Karpas-422 (cell line): ENCODE results near the gene FZD7. TPM values are rescaled to one million over a fixed set of nuclear protein-coding genes. Genes with fewer than 3 reads are reported as not detected.

ENCODE experiments used
- DNase-seq: peaks from one replicate; pipeline ENCODE4 v3.0.0-alpha.2; 2015
- H2AFZ ChIP-seq: fragments of 200-600 bp; sonication (generic); 2 replicates; pipeline ENCODE4 v1.6.1; 2014; ENCODE audit warnings: antibody characterized with exemption, low read length, mixed read lengths
- H3K27ac ChIP-seq: fragments of 200-600 bp; sonication (generic); 2 replicates; pipeline ENCODE4 v1.5.1; 2014; ENCODE audit warnings: mild to moderate bottlenecking, low read length, moderate library complexity
- H3K27me3 ChIP-seq: fragments of 200-600 bp; sonication (generic); 2 replicates; pipeline ENCODE4 v1.6.1; 2014; ENCODE audit warnings: low read length, mixed read lengths
- H3K36me3 ChIP-seq: fragments of 200-600 bp; sonication (generic); 2 replicates; pipeline ENCODE4 v1.6.1; 2014; ENCODE audit warnings: low read length, mixed read lengths; ENCODE audit not compliant: insufficient read depth
- H3K4me1 ChIP-seq: fragments of 200-600 bp; sonication (generic); 2 replicates; pipeline ENCODE4 v1.6.1; 2014; ENCODE audit warnings: mild to moderate bottlenecking, low read length, mixed read lengths
- H3K4me2 ChIP-seq: fragments of 200-600 bp; sonication (generic); 2 replicates; pipeline ENCODE4 v1.6.1; 2014; ENCODE audit warnings: low read length, low read depth, mild to moderate bottlenecking; ENCODE audit not compliant: poor library complexity, severe bottlenecking
- H3K4me3 ChIP-seq: fragments of 200-600 bp; sonication (generic); 2 replicates; pipeline ENCODE4 v1.5.1; 2014; ENCODE audit warnings: mild to moderate bottlenecking, antibody characterized with exemption, low read length, mixed read lengths
- H3K79me2 ChIP-seq: fragments of 200-600 bp; sonication (generic); 2 replicates; pipeline ENCODE4 v1.6.1; 2014; ENCODE audit warnings: mild to moderate bottlenecking, low read length, mixed read lengths
- H3K9ac ChIP-seq: fragments of 200-600 bp; sonication (generic); 2 replicates; pipeline ENCODE4 v1.6.0; 2014; ENCODE audit warnings: low read length
- H3K9me2 ChIP-seq: fragments of 200-600 bp; sonication (generic), shearing (Covaris generic); replicated peaks from 2 replicates; pipeline ENCODE4 v1.6.0; 2014; ENCODE audit warnings: mild to moderate bottlenecking, low read length, moderate library complexity; ENCODE audit not compliant: insufficient read depth
- H3K9me3 ChIP-seq: fragments of 300-700, 200-600 bp; sonication (generic); 2 replicates; pipeline ENCODE4 v1.6.1; 2014; ENCODE audit warnings: low read length, mixed read lengths
- H4K20me1 ChIP-seq: fragments of 200-600 bp; sonication (generic); 2 replicates; pipeline ENCODE4 v1.6.1; 2014; ENCODE audit warnings: mild to moderate bottlenecking, antibody characterized with exemption, low read length, low read depth; ENCODE audit not compliant: insufficient read depth
- total RNA-seq: library from RNA; depleted of rRNA; stranded (reverse); fragments of >200 nt; shearing (Covaris generic); gene quantifications from 2 replicates; pipeline ENCODE4 v1.2.3, GENCODE V29; 2014; ENCODE audit warnings: low replicate concordance

FZD7 gene
- total RNA-seq, 1 experiment from 2014 or later = 10.2 TPM

GRCh38 chr2:202036601-202037037 lies 3.0 kb downstream of the FZD7 start:
- no peak overlapping the region for H3K9ac ChIP-seq
- H3K9me2 ChIP-seq = no peaks in the 10 kb centered on the region

GRCh38 chr2:202037086-202037485 lies 3.4 kb downstream of the FZD7 start:
- Histone ChIP-seq H3K27me3 (no peaks in the 10 kb centered on the region), H3K27ac (no peak overlapping the region), H3K9ac (no peak overlapping the region)

More at GRCh38 chr2:202036601-202037037, 3.0 kb downstream of the FZD7 start:
- DNase-seq = no peak
- peaks cover 47% of the 10 kb centered on the region for H3K4me1 ChIP-seq
- no peaks in the 10 kb centered on the region for H3K27me3 ChIP-seq
- H3K9me3 ChIP-seq = no peaks in the 10 kb centered on the region
- no peak overlapping the region for H3K27ac ChIP-seq
- no peaks in the 10 kb centered on the region; the same call in 1 of the 2 replicates for H4K20me1 ChIP-seq
- H3K36me3 ChIP-seq = no peaks in the 10 kb centered on the region
- H3K79me2 ChIP-seq = no peaks in the 10 kb centered on the region
- H3K4me3 ChIP-seq = no peak overlapping the region
- no peak overlapping the region for H2AFZ ChIP-seq
- H3K4me2 ChIP-seq = no peak overlapping the region

GRCh38 chr2:202038471-202039277 lies 5.0 kb downstream of the FZD7 start:
- H3K4me1 ChIP-seq = peaks cover 36% of the 10 kb centered on the region
- no peak overlapping the region for H2AFZ ChIP-seq
- no peak overlapping the region for H3K4me3 ChIP-seq
- no peaks in the 10 kb centered on the region for H3K27me3 ChIP-seq
- H3K9me2 ChIP-seq = no peaks in the 10 kb centered on the region
- H3K4me2 ChIP-seq = no peak overlapping the region
- no peak overlapping the region for H3K9ac ChIP-seq
- no peaks in the 10 kb centered on the region for H3K79me2 ChIP-seq
- H4K20me1 ChIP-seq = no peaks in the 10 kb centered on the region; the same call in 1 of the 2 replicates
- no peak for DNase-seq
- no peaks in the 10 kb centered on the region for H3K36me3 ChIP-seq
- no peak overlapping the region for H3K27ac ChIP-seq
- H3K9me3 ChIP-seq = no peaks in the 10 kb centered on the region

More at GRCh38 chr2:202037086-202037485, 3.4 kb downstream of the FZD7 start:
- Histone ChIP-seq H2AFZ (no peak overlapping the region), H3K4me3 (no peak overlapping the region), H3K4me2 (peak overlapping the region; percentile 30), H3K4me1 (peaks cover 43% of the 10 kb centered on the region), H3K36me3 (no peaks in the 10 kb centered on the region), H3K9me3 (no peaks in the 10 kb centered on the region), H4K20me1 (no peaks in the 10 kb centered on the region; the same call in 1 of the 2 replicates), H3K79me2 (no peaks in the 10 kb centered on the region), H3K9me2 (no peaks in the 10 kb centered on the region)
- no peak for DNase-seq

DNA sequence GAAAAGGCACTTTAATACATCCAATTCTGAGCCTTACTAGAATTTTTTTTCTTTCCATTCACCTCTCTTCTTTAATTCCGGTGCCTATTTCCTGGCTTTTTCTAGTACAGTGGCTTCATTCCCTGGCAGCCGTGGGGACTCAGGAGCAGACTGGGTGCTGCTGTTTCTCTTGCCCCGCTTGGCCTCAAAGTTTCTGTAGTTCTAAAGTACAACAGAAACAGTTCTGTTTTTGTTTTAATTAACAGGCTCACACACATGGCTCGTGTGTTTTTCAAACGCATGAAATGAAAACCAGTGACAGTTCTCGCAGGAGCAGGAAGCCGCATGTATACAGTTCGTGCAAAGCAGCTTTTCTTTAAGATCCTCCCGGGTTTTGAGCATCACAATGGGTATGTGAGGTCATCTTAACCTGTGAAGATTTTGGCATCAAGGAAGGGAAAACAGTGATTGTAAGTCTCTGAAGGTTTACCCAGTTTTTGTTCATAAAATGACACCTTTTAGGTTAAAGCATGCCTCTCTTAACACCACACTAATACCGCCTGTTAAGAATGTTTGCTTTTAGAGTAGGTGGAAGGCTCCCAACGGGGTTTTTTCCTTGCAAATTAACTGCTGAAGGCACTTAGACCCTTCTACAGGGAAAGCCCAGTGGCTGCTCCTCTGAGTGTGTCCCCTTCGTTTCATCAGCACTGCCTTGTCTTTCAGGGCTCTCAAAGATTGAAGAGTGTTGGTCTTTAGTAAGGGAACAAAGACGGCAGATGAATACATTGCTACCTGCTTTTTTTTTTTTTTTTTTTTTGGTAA lies 5.8 kb downstream of the FZD7 start:
- Histone ChIP-seq H2AFZ (no peak overlapping the region), H3K27me3 (no peaks in the 10 kb centered on the region), H3K4me2 (peak overlapping the region; percentile 1)

DNA sequence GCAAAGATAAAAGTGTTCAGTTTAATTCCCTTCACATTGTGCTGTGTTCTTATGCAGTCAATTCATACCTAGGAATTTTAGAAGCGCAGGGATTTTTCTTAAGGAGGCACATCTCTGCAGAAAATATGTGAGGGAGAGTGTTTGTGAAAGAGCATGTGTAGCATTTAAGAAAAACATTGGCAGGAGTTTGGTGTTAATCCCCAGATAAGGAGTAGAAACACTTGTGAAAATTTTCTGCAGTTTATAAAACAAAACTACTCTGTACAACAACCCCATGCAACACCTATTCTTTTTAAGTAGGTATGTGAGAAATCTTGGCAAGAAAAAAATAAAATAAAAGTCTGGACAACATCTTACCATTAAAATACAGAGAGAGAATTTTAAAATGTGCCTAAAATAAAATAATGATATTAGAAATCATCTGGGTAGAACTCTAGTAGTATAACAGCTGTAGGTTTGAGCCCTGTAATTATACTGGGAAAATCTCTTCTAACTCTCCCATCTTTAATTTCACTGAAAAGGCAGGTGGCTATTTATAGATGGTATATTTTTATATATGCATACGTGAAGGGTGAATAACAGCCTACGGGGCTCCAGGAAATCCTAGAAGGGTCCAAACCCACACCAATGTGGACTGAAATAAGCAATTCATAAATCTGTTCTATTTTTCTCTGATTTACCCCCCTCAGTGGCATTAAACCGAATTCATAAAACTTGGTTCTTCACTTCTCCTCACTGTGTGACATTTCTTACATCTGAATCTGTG lies 6.6 kb downstream of the FZD7 start:
- Histone ChIP-seq H3K79me2 (no peaks in the 10 kb centered on the region), H3K9me2 (no peaks in the 10 kb centered on the region), H3K4me1 (peaks cover 30% of the 10 kb centered on the region), H2AFZ (no peak overlapping the region), H3K9ac (no peak overlapping the region), H3K9me3 (no peaks in the 10 kb centered on the region), H3K4me2 (no peak overlapping the region), H3K4me3 (no peak overlapping the region), H4K20me1 (no peaks in the 10 kb centered on the region), H3K36me3 (no peaks in the 10 kb centered on the region), H3K27me3 (no peaks in the 10 kb centered on the region), H3K27ac (no peak overlapping the region)
- no peak for DNase-seq

More for the DNA sequence above, 5.8 kb downstream of the FZD7 start:
- Histone ChIP-seq H3K4me3 (no peak overlapping the region), H3K9me2 (no peaks in the 10 kb centered on the region), H3K79me2 (no peaks in the 10 kb centered on the region), H3K27ac (no peak overlapping the region), H3K36me3 (no peaks in the 10 kb centered on the region), H4K20me1 (no peaks in the 10 kb centered on the region; the same call in 1 of the 2 replicates), H3K4me1 (peaks cover 36% of the 10 kb centered on the region), H3K9me3 (no peaks in the 10 kb centered on the region), H3K9ac (no peak overlapping the region)
- DNase-seq = no peak

DNA sequence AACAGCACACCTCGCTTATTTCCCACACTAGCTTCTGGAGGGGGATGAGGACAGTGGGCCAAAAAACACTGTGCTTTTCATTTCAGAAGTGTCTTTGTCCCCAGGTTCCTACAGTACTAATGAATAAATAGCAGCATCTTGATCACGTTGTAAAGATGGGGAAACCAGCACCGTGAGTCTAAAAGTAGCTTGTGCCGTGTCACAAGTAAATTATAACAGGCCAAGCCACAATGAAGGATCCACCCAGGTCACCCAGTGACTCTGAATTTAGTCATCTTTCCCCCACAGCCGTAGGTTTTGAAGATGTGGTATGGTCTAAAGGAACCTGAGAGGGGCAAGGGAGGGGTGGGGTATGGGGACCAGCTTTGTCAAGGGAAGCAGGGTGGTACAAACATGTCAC lies 8.8 kb downstream of the FZD7 start:
- Histone ChIP-seq H3K4me2 (no peak overlapping the region), H3K9me2 (no peaks in the 10 kb centered on the region), H3K79me2 (no peaks in the 10 kb centered on the region), H2AFZ (no peak overlapping the region), H3K9me3 (no peaks in the 10 kb centered on the region), H3K27me3 (no peaks in the 10 kb centered on the region), H3K4me1 (peaks cover 25% of the 10 kb centered on the region), H4K20me1 (no peaks in the 10 kb centered on the region), H3K36me3 (no peaks in the 10 kb centered on the region), H3K27ac (no peak overlapping the region), H3K9ac (no peak overlapping the region), H3K4me3 (no peak overlapping the region)
- DNase-seq = no peak

DNA sequence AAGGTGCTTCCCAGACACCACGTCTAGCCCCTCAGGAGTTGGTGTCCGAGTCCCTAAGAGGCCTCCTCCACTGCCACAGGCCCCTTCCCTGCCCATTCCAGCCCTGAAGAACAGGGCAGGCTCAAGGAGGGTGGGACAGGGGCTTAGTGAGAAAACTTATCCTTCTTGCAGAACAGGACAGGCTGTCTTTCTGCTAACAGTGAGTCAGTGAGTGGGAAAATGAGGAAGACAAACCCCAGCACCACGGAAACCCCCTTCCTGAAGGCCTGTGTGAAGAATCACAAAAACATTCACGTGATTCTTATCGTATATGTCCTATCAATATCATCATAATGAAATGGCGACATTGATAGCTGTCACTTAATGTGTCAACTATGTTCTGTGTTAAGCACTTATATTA lies 9.8 kb downstream of the FZD7 start:
- Histone ChIP-seq H3K27me3 (no peaks in the 10 kb centered on the region), H4K20me1 (no peaks in the 10 kb centered on the region), H3K79me2 (no peaks in the 10 kb centered on the region), H3K9ac (no peak overlapping the region), H2AFZ (no peak overlapping the region), H3K4me3 (no peak overlapping the region), H3K9me2 (no peaks in the 10 kb centered on the region), H3K9me3 (no peaks in the 10 kb centered on the region), H3K36me3 (no peaks in the 10 kb centered on the region), H3K4me2 (no peak overlapping the region), H3K4me1 (peaks cover 20% of the 10 kb centered on the region), H3K27ac (no peak overlapping the region)
- DNase-seq = no peak
